Central memory CD4-positive, alpha-beta T cell (primary cell): ENCODE data around the gene CTSE.
"Not testable (repeated sequence)": the region's sequence is repeated elsewhere in the genome, so short reads cannot be mapped to it uniquely, and the experiment has no call there.

ENCODE experiments used
- DNase-seq: peaks from one replicate; pipeline ENCODE4 v3.0.0; 2022
- total RNA-seq, 3 experiments: gene quantifications; one replicate each; lab custom pipeline; 2026; lab: John Stamatoyannopoulos, UW

Gene CTSE
- 0 reads per million in 3 experiments for total RNA-seq

DNA sequence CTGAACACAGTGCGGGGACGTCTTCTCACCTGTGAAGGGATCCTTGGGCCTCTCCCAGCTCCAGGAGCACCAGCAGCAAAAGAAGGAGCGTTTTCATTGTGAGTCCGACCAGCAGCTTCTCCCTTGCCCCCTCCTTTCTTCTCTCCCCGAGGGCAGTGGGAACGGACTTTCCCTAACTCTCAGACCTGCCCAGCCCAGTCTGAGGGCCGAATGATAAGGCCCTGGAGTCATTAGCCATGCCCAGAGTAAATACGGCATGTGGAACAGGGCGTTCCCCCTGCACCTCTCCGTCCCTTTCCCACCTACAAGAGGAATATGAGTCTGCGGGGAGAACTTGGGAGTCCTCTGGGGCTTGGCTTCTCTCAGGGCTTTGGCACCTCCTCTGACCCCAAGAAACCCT is at the start of gene CTSE:
TSS of gene CTSE (minus strand) at position 201 of the 400 bp plus-strand sequence. CDS start at position 97, 104 bp downstream.
- no peak for DNase-seq

DNA sequence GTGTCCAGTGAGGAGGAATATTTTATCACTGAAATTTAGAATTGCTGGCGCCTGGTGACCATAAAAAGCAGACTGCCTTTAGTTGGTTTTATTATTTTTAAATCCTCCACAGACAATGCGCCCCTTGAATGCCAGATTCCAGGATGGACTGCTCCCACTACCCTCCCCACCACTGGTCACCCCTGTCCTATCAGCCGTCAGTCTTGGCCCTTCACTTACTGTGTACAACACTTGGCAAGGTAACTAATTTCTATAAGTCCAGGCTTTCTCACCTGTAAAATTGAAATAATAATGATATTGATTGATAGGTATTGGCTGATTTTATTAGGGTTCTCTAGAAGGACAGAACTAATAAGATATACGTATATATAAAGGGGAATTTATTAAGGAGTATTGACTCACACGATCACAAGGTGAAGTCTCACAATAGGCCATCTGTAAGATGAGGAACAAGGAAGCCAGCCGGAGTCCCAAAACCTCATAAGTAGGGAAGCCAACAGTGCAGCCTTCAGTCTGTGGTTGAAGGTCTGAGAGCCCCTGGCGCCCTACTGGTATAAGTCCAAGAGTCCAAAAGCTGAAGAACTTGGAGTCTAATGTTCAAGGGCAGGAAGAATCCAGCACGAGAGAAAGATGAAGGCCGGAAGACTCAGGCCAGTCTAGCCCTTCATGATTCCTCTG is 47.1 kb upstream of the CTSE start:
- DNase-seq: no peak

DNA sequence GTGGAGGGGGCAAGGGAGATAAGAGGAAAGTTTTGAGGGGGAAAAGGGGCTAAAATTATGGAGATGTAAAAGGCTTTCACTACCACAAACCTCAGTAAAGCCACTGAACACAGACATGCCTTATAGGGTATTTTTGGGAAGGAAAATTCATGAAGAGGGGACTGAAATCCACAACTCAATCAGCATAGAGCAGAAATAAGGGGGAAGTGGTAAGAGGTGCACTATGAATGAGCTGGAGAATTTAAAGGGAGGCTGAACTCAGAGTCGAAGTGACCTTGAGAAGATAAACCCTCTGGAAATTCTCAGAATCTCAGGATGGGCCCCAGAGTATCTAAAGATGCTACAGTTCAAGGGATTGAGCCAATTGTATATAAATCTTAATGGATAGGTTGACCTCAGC is 44.6 kb upstream of the CTSE start:
- no peak for DNase-seq

DNA sequence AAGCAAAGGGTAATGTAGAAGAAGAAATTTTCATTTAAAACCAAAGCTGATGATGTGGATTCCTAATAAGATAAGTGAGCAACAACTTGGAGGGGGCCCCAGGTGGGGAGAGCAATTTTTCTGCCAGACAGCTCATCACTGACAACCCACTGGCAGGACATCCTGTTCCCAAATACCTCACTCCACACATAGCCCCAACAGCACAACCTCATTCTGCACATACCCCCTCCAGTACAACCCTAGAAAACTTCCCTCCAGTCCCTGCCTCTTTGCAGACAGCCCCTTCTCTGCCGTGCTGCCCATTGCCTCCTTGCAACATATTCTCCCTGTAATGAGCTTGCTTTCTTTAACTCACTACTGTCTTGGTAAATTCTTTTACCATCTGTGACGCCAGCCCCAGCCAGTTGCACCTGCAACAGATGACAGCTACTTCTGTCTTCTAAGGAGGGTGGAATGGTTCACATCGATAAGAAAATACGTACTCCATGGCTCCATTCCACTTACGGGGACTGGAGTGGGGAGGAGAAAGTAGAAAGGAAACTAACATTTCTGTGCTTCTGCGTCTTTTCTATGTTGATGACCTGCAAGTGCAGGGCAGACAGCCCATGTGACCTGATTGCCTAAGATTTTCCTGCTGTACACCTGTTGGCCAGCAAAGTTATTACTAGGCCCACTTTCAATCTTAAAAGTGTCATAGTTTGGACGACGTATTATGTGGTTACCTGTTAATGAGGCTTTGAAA is 44.0 kb upstream of the CTSE start:
- no peak for DNase-seq

DNA sequence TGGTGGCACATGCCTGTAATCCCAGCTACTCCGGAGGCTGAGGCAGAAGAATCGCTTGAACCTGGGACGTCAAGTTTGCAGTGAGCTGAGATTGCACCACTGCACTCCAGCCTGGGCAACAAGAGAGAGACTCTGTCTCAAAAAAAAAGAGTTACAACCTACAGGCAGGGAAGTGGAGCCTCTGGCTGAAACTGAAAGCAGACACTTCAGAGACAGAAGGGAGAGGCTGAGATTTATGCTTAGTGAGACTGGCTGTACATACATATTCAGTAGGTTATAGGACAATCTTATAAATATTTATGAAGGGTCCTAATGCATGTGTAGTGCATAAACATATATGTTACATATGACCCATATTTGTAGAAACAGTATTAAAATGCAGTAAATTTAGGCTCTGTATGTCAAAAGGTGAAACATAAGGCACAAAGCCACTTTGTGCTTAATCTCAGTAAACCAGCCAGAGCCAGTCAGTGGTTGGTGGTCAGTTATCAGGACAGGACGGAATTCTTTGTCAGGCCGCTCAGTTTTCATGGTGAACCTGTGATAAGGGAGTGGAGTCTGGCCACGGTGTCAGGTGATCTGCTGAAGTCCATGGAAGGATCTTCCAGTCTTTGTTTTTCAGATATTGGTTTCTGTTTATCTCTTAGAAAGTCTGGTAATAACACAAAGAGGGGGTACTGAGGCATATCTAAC is 42.9 kb upstream of the CTSE start:
- DNase-seq: no peak

DNA sequence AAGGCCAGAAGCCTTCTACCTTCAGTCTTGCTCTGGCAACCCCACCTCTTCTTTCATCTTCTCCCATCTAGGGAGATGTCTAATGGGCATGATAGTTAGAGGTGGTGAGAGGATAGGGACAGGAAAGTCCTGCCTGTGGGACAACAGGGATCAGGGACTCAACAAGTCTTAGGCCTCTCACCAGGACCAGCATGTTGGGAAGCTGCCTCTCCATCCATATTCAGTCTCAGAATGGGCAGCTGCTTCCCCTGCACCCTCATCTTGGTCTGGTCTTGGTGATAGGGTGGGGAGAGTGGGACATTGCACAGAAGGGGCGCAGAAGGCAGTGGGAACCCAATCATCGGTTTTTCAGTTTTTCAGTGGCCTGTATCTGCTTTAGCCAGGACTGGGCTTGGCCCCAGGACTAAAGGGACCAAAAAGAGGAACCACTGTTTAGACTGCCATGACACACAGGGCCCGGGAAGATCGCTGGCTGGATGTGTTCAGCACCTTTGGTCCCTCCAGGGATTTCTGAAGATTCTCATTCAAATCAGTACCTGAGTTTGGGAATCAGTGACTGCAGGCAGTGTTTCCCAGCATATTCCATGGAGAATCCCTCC is 42.0 kb upstream of the CTSE start:
- DNase-seq: no peak

DNA sequence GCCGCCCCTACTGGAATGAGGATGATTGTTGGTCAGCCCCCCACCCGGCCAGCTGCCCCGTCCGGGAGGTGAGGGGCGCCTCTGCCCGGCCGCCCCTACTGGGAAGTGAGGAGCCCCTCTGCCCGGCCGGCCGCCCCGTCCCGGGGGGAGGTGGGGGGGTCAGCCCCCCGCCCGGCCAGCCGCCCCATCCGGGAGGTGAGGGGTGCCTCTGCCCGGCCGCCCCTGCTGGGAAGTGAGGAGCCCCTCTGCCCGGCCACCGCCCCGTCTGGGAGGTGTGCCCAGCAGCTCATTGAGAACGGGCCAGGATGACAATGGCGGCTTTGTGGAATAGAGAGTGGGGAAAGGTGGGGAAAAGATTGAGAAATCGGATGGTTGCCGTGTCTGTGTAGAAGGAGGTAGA is 40.8 kb upstream of the CTSE start:
- DNase-seq: not testable (repeated sequence)

DNA sequence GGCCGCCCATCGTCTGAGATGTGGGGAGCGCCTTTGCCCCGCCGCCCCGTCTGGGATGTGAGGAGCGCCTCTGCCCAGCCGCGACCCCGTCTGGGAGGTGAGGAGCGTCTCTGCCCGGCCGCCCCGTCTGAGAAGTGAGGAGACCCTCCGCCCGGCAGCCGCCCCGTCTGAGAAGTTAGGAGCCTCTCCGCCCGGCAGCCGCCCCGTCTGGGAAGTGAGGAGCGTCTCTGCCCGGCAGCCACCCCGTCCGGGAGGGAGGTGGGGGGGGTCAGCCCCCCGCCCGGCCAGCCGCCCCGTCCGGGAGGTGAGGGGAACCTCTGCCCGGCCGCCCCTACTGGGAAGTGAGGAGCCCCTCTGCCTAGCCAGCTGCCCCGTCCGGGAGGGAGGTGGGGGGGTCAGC is 40.3 kb upstream of the CTSE start:
- not testable (repeated sequence) for DNase-seq

DNA sequence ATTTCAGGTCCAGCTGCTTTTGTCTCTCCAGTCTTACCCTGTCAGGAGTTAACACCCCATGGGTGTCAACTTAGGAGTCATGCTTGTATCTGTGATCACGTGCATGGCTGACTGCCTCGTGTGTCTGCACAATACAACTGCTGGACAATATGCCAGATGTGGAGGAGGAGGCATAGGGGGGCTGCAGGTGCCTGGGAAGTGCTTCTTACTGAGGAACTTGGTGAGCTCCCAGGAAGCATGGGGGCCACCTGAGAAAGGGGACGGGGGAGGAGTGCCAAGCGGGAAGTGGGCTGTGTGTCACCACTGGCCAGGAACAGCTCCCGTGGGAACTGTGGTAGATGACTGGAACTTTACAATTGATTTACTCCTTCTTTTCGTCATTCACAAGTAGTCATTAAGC is 38.8 kb upstream of the CTSE start:
- DNase-seq: no peak

DNA sequence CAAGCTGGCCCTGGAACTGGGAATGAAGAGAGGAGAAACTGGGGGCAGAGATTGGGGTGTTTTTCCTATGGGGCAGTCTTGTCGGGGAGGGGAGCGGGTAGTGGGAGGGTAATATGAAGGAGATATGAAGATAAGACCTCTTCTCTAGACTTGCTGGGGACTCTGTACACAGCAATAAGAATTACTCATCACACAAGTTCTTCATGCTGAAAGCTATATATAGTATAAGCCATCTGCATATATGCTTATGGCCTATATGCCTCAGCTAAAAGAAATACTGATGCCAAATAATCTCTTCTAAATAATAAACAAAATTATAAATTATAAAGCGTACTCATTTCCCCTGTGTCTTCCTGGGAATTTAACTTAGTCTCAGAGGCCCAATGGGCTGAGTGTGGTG is 37.1 kb upstream of the CTSE start:
- no peak for DNase-seq

DNA sequence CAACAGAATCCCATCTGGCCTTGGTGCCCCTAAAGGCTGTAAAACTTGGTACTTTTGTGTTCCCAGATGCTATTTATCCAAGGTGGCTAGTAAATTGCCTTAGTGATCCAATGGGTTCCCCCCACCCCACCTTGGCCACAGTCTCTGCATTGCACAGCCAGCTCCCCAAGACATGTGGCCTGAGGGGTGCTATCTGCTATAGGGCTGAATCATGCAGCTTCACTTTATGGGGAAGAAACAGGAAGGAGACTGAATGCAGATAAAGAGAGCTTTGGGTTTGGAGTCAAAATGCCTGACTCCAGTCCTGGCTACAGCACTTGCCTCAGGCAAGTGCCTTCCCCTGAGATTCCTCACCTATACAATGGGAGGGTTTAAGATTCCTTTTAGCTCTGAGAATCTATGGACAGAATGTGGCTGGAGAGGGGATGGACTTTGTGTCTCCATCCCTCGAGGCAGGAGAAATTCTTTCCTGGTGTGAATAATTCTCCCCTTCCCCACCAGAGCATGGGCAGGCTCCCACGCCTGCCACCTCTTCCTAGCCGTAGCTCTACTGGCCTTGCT is 35.7 kb upstream of the CTSE start:
- DNase-seq: no peak

DNA sequence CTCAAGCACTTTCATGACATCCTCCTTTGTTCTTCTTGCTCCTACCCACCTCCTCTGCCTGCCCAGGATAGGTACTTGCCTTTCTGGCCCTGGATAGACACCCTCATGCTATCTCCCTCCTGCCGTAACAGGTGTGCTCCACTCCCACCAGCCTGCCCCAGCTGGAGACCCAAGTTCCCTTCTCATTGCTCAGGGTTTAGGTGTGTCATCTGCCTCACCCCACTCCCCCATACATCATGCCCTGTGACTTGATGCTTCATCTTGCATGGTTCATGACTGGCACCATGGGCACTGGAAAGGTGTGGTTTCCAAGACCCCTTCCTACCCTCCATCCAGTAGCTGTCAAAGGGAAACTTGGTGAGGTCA is 35.2 kb upstream of the CTSE start:
- DNase-seq: no peak

DNA sequence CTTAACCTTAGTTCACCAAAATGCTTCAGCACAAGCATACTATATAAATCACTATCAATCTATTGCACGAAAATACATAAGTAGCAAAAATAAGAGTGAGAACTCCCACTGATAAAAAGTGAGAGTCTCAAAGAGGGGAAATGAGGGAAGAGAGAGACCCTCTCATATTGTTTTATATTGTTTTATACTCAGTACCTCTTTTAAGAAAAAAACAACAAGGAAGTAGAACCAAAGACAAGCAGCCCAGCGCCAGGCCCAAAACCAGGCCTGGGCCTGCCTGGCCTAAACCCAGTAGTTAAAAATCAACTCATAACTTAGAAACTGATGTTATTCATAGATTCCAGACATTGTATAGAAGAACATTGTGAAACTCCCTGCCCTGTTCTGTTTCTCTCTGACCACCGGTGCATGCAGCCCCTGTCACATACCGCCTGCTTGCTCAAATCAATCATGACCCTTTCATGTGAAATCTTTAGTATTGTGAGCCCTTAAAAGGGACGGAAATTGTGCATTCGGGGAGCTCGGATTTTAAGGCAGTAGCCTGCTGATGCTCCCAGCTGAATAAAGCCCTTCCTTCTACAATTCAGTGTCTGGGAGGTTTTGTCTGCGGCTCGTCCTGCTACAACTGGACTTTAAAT is 34.7 kb upstream of the CTSE start:
- not testable (repeated sequence) for DNase-seq

DNA sequence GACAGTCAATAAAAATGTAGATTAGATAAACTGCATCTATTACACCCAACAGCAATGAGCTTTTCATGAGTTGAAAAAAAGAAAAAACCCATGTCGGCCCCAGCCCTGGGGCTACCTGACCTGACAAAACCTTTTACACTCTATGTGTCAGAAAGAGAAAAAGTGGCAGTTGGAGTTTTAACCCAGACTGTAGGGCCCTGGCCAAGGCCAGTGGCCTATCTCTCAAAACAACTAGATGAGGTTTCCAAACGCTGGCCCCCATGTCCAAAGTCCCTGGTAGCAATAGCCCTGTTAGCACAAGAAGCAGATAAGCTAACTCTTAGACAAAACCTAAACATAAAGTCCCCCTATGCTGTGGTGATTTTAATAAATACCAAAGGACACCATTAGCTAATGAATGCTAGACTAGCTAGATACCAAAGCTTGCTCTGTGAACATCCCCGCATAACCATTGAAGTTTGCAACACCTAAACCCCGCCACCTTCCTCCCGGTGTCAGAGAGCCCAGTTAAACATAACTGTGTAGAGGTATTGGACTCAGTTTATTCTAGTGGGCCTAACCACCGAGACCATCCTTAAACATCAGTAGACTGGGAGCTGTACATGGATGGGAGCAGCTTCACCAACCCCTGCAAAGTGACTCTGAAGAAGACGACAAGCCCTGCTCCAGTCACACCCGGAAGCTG is 32.1 kb upstream of the CTSE start:
- DNase-seq: not testable (repeated sequence)

DNA sequence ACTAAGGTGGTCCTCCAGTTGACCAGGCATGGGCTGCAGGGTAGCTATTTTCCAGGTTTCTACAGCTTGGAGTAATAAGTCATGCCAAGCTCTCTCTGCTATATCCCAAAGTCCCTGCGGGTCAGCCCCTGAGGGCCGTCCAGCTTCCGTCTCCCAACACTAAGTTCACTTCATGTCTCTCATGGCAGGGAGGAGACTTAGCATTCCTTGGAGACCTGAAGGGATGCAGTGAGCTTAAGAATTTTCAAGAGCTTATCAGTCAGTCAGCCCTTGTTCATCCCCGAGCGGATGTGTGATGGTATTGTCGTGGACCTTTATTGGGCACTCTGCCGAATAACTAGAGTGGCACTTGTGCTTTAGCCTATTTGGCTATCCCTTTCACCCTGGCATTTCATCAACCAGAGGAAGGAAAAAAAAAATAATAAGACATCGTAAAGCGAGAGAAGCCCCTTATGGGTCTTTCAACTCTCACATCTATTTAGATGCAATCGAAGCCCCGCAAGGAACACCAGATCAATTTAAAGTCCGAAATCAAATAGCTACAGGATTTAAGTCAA is 31.5 kb upstream of the CTSE start:
- not testable (repeated sequence) for DNase-seq

DNA sequence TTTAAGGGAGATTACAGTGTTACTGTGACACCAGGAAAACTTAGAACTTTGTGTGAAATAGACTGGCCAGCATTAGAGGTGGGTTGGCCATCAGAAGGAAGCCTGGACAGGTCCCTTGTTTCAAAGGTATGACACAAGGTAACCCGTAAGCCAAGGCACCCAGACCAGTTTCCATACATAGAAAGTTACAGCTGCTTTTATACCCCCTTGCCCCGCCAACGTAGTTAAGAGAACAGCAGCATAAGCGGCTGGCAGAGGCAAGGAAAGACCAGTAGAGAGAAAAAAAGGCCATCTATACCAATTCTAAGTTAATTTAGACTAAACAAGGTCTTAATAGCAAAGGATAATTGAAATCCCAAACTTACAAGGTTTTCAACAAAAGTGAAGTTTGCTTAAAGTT is 29.9 kb upstream of the CTSE start:
- not testable (repeated sequence) for DNase-seq

DNA sequence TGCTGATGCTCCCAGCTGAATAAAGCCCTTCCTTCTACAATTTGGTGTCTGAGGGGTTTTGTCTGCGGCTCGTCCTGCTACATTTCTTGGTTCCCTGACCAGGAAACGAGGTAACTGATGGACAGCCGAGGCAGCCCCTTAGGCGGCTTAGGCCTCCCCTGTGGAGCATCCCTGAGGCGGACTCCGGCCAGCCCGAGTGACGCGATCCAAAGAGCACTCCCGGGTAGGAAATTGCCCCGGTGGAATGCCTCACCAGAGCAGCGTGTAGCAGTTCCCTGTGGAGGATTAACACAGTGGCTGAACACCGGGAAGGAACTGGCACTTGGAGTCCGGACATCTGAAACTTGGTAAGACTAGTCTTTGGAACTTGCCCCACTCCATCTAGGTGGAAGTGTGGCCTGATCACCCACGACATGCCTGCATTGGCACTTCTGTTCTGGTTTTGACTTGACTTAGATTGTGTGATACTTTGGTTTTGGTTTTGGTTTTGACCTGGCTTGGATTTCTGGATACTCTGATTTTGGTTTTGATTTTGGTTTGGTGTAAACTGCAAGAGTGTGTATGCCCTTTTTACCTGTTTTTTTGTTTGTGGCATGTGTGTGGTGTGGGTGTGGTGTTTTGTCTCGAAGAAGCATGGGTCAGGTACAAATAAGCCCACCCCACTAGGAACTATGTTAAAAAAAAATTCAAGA is 29.4 kb upstream of the CTSE start, which contains the start of gene RHEX:
TSS of gene RHEX (plus strand) at position 255 of the 692 bp plus-strand sequence. CDS start 44,656 bp downstream, outside the sequence.
- not testable (repeated sequence) for DNase-seq

DNA sequence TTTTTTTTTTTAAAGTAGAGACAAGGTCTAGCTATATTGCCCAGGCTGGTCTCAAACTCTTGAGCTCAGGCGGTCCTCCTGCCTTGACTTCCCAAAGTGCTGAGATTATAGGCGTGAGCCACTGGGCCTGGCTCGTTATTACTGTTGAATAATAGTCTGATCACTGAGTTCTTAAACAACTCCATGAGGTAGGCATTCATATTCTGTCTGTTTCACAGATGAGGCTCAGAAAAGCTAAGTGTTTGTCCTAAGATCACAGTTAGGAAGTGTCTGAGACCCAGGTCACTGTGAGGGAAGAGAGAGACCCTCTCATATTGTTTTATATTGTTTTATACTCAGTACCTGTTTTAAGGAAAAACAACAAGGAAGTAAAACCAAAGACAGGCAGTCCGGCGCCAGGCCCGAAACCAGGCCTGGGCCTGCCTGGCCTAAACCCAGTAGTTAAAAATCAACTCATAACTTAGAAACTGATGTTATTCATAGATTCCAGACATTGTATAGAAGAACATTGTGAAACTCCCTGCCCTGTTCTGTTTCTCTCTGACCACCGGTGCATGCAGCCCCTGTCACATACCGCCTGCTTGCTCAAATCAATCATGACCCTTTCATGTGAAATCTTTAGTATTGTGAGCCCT is 28.7 kb upstream of the CTSE start:
- not testable (repeated sequence) for DNase-seq

DNA sequence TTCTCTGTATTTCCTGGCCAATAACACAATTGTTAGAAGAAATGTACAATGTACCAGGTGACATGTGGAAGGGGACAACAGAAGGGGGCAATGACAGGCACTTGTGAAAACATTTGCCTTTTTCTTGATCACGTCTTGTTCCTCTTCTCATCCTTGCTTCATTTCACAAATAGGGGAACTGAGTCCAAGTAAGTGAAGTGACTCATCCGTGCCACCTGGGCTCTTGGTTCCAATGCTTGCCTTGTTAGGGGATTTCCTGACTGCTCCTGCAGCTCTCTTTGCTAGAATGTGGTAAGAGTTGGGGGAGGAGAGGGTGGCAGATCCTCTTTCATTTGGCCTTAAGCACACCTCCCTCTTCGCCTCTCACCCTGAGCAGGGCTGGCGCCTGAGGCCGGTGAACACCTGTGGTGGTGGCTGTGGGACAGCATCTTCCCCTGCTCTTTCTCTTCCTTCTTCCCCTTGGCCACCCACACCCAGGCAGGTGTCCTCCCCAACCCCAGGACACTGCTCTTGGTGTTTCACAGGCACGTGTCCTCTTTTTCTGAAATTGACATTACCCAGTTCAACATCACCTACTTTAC is 27.1 kb upstream of the CTSE start:
- DNase-seq: peak; percentile 40
